Fibroblast of lung (primary cell): ENCODE measurements around the gene RIN3.

Source experiments
- CTCF ChIP-seq, 2 donors: IDR thresholded peaks in 1 of 2; conservative IDR thresholded peaks in 1 of 2; 1 replicate in 1 of 2; 2 replicates in 1 of 2; pipeline ENCODE4 v1.5.1; 2011 to 2012; ENCODE audit warnings: low read length in 2 of 2, control low read depth in 1 of 2, inconsistent platforms in 1 of 2, low read depth in 1 of 2, mild to moderate bottlenecking in 1 of 2
- EZH2 ChIP-seq: IDR thresholded peaks from 2 replicates; pipeline ENCODE4 v1.5.1; 2012; ENCODE audit warnings: low read length, control low read depth, mild to moderate bottlenecking; ENCODE audit errors: missing control alignments

DNA sequence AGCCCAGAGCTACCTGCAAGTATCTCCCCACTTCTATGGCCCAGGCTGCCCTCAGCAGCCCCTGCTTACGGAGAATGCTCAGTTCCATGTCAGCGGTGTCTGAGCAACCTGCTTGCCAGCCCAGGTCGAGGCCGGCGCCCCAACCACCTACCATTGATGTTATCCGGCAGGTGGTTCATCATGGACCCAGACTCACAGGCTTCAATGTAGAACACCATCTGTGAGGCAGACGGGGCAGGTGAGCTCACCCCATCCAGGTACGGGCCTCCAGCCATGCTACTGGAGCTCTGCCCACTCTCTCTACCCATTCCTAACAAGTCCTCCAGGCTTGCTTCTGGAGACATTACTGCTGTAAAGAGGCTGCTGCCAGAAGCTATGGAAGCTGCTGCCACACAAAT is 199.1 kb downstream of the RIN3 start:
- TF ChIP-seq CTCF (conservative IDR thresholded peaks at IDR 0.05 in 1 of 2, IDR thresholded peaks at IDR 0.05 in 1 of 2; ENCODE audit: low read depth in 1 of 2, low read length in 2 of 2) (no peak), EZH2 (no peak)
